ENCODE measurements around the gene DCTN4.

The DCTN4 gene

DNA sequence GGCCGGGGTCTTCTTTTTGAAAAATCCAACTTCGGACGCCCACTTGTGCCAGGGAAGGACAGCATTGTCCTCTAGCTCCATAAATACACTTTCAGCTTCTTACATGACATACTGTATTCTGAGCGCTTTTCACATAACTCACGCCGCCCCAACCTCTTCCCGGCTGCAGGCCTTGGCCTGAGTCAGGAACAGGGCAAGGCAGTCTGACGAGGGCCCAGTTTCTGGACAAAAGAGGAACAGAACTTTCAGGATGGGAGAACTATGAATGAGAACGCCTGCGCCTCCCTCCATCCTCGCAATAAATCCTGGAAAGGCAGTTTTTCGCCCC lies 650 bp downstream of the DCTN4 start:
- no peak for DNase-seq
- peaks cover 0 to 2% of the 10 kb centered on the region in 2 donors for H3K27me3 ChIP-seq
- no peaks in the 10 kb centered on the region for H3K9me3 ChIP-seq
- TF ChIP-seq, protein P1, sequence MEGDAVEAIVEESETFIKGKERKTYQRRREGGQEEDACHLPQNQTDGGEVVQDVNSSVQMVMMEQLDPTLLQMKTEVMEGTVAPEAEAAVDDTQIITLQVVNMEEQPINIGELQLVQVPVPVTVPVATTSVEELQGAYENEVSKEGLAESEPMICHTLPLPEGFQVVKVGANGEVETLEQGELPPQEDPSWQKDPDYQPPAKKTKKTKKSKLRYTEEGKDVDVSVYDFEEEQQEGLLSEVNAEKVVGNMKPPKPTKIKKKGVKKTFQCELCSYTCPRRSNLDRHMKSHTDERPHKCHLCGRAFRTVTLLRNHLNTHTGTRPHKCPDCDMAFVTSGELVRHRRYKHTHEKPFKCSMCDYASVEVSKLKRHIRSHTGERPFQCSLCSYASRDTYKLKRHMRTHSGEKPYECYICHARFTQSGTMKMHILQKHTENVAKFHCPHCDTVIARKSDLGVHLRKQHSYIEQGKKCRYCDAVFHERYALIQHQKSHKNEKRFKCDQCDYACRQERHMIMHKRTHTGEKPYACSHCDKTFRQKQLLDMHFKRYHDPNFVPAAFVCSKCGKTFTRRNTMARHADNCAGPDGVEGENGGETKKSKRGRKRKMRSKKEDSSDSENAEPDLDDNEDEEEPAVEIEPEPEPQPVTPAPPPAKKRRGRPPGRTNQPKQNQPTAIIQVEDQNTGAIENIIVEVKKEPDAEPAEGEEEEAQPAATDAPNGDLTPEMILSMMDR (IDR thresholded peaks at IDR 0.05), result no peak
- H3K36me3 ChIP-seq, result peaks cover 22 to 31% (median 30%) of the 10 kb centered on the region in 3 donors
- peaks cover 0 to 29% (median 17%) of the 10 kb centered on the region in 4 donors for H3K4me1 ChIP-seq
- intact Hi-C loops (cut with DNase I; ENCODE audit: low total_unique reads), result loop anchor here (1.0 kb wide), 1 partner anchor 22 kb away; no protein-coding TSS in a partner anchor
- peak overlapping the region; percentile 86 to 91 for H3K27ac ChIP-seq
- H3K4me3 ChIP-seq, result peak overlapping the region; percentile 62

DNA sequence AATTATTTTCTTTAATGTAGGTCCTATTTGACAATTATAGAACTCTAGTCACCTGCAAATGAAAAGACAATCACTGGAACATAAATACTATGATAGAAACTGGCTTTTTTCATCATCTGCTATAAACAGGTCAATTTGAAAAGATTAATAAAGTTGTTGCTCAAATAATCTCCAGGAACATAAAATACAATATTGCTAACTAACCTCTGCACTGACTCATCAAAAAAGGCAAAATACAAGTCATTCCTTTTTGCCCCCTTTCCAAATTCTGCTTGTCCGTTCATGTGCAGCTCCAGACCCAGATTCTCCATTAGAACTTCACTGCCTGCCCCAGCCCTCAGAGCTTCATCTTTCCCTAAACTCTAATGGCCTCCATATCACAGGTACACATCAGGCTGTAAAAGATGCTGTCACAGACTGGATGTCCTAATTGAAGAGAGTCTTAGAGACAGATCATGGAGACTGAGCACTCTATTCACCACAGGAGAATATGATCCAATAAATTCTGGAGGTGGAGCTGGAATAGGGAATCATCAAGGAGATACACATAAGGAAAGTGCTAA lies 1.6 kb downstream of the DCTN4 start:
- peaks cover 31 to 40% (median 39%) of the 10 kb centered on the region in 3 donors for H3K36me3 ChIP-seq
- TF ChIP-seq, protein P1 (IDR thresholded peaks at IDR 0.05), result no peak
- peak overlapping the region in 1 of 2 donors; percentile 91 for H3K27ac ChIP-seq
- peaks cover 0 to 29% (median 17%) of the 10 kb centered on the region in 4 donors for H3K4me1 ChIP-seq
- DNase-seq, result no peak
- intact Hi-C loops (cut with DNase I; ENCODE audit: low total_unique reads), result no loop called here
- no peaks in the 10 kb centered on the region for H3K9me3 ChIP-seq
- peak overlapping the region; percentile 62 for H3K4me3 ChIP-seq
- H3K27me3 ChIP-seq, result peaks cover 0 to 2% of the 10 kb centered on the region in 2 donors

- no peak overlapping the region for H3K4me3 ChIP-seq
- H3K27ac ChIP-seq, result no peak overlapping the region
- H3K4me1 ChIP-seq, result peaks cover 0 to 38% (median 25%) of the 10 kb centered on the region in 4 donors
- H3K27me3 ChIP-seq, result peaks cover 0 to 2% of the 10 kb centered on the region in 2 donors
- no peaks in the 10 kb centered on the region for H3K9me3 ChIP-seq
- no peak for DNase-seq
- H3K36me3 ChIP-seq, result peaks cover 48 to 57% (median 51%) of the 10 kb centered on the region in 3 donors
- intact Hi-C loops (cut with DNase I; ENCODE audit: low total_unique reads), result no loop called here
- TF ChIP-seq, protein P1 (IDR thresholded peaks at IDR 0.05), result no peak
These were observed 5.0 kb downstream of the DCTN4 start for GRCh38 chr5:150753863-150754262.

DNA sequence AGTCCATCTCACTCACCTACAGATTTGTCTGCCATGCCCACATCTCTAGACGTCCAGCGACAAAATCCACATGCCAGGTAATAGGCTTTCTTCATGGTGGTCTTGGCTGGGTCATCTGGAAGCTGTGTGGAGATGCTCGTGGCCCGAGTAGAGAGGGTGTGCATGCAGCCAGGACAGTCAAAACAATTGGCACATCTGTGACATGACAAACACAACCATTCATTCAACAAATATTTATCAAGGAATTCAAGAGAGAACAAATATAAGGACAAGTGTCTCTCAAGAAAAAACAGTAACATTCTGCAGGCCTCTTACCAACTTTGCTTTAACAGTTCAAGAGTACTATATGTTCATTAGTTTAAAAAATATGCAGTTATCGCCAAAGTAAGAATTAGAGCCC lies 5.4 kb downstream of the DCTN4 start:
- H3K4me3 ChIP-seq, result no peak overlapping the region
- H3K36me3 ChIP-seq, result peaks cover 48 to 57% (median 51%) of the 10 kb centered on the region in 3 donors
- DNase-seq, result no peak
- H3K27me3 ChIP-seq, result peaks cover 0 to under 1% of the 10 kb centered on the region in 2 donors
- no peaks in the 10 kb centered on the region for H3K9me3 ChIP-seq
- no peak overlapping the region for H3K27ac ChIP-seq
- TF ChIP-seq, protein P1 (IDR thresholded peaks at IDR 0.05), result no peak
- intact Hi-C loops (cut with DNase I; ENCODE audit: low total_unique reads), result no loop called here
- peaks cover 0 to 38% (median 25%) of the 10 kb centered on the region in 4 donors for H3K4me1 ChIP-seq

- no peak for DNase-seq
- H3K27me3 ChIP-seq, result no peaks in the 10 kb centered on the region
- TF ChIP-seq, protein P1 (IDR thresholded peaks at IDR 0.05), result no peak
- H3K9me3 ChIP-seq, result no peaks in the 10 kb centered on the region
- no peak overlapping the region for H3K27ac ChIP-seq
- peaks cover 0 to 29% (median 15%) of the 10 kb centered on the region in 4 donors for H3K4me1 ChIP-seq
- H3K4me3 ChIP-seq, result no peak overlapping the region
- intact Hi-C loops (cut with DNase I; ENCODE audit: low total_unique reads), result no loop called here
- H3K36me3 ChIP-seq, result peaks cover 48 to 57% (median 51%) of the 10 kb centered on the region in 3 donors
These were observed 7.5 kb downstream of the DCTN4 start for GRCh38 chr5:150751096-150751891.

Data from tibial artery (tissue), 4 donors.